Choroid plexus epithelial cell (primary cell): Measurements from ENCODE around the gene JADE2.

ENCODE experiments used
- DNase-seq: peaks from one replicate; pipeline ENCODE4 v3.0.0-alpha.2; 2010; ENCODE audit warnings: low read depth
- H3K4me3 ChIP-seq: 2 replicates; pipeline ENCODE4 v1.5.1; 2011; ENCODE audit warnings: low read depth, mild to moderate bottlenecking, control low read depth, low read length, moderate library complexity
- CTCF ChIP-seq: conservative IDR thresholded peaks from 2 replicates; pipeline ENCODE4 v1.5.1; 2011; ENCODE audit warnings: low read depth, mild to moderate bottlenecking, control low read depth, inconsistent platforms, low read length, moderate library complexity

Gene JADE2

DNA sequence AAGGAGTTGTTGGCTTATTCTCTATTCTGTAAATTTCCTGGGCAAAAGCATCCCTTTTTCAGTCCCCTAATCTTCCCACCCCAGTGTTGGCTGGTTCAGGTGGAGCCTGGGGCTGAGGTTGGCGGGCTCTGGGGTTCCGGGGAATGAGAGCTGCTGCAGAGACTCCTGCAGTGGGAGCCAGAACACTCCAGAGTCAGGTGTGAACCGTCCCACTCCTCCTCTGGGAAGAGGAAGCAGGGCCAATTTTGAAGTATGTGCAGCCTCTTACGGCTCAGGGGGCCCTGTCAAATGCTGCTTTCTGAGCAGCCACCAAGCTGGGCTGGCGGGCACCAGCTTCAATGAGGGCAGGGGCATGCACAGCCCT is 42.8 kb downstream of the JADE2 start:
- H3K4me3 ChIP-seq, result no peak overlapping the region
- DNase-seq, result no peak
- no peak for TF ChIP-seq CTCF

GRCh38 chr5:134568761-134569695 is 43.6 kb downstream of the JADE2 start:
- no peak for TF ChIP-seq CTCF
- H3K4me3 ChIP-seq, result no peak overlapping the region
- no peak for DNase-seq

- no peak for TF ChIP-seq CTCF
- H3K4me3 ChIP-seq, result no peak overlapping the region
- no peak for DNase-seq
Measured at GRCh38 chr5:134569758-134570364, 44.4 kb downstream of the JADE2 start.

DNA sequence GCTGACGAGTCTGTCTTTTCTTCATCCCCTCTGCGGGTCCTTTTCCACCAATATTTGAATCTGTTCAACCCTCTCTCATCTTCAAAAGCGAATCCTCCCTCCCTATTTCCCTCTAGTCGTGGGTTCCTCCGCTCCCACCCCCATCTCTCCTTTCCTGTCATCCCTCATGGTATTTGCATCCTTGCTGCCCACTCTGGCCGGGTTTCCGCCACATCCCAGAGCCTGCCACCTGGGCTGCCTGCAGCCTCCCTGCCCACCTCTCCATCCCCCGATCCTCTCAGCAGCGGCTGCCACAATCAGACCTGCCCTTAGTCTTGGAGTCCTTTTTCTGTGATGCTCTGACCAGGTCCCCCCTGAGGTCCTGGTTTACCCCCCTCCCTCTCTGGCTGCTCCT is 44.9 kb downstream of the JADE2 start:
- no peak for DNase-seq
- no peak for TF ChIP-seq CTCF
- H3K4me3 ChIP-seq, result no peak overlapping the region

- TF ChIP-seq CTCF, result no peak
- DNase-seq, result no peak
- H3K4me3 ChIP-seq, result no peak overlapping the region
Measured at GRCh38 chr5:134570886-134571285, 45.4 kb downstream of the JADE2 start.

GRCh38 chr5:134571693-134572405 is 46.4 kb downstream of the JADE2 start:
- no peak overlapping the region for H3K4me3 ChIP-seq
- TF ChIP-seq CTCF, result no peak
- no peak for DNase-seq
